GM19239 (cell line): ENCODE results near the gene SPTBN4.
"Not testable (repeated sequence)": the region's sequence is repeated elsewhere in the genome, so short reads cannot be mapped to it uniquely, and the experiment has no call there.

Experiments
- DNase-seq: peaks from one replicate; pipeline ENCODE4 v3.0.0; 2011; ENCODE audit warnings: low spot score; ENCODE audit not compliant: insufficient read length
- FAIRE-seq: peaks from 2 replicates; lab custom pipeline; 2011; peaks lifted over from hg19 to GRCh38; lab: Jason Lieb, UNC

SPTBN4 gene

GRCh38 chr19:40438284-40438683 is 28.5 kb upstream of the SPTBN4 start:
- FAIRE-seq (no peak), DNase-seq (no peak)

GRCh38 chr19:40441719-40442253 is 25.0 kb upstream of the SPTBN4 start:
- FAIRE-seq (no peak), DNase-seq (no peak)

- FAIRE-seq (no peak), DNase-seq (no peak)
Measured at GRCh38 chr19:40442328-40443130, 24.3 kb upstream of the SPTBN4 start.

- FAIRE-seq = peak; percentile 96
- peak; percentile 89 for DNase-seq
Measured at GRCh38 chr19:40443131-40443999, 23.4 kb upstream of the SPTBN4 start.

GRCh38 chr19:40444000-40444824 is 22.6 kb upstream of the SPTBN4 start, which contains the start of gene SERTAD3:
Gene SERTAD3, minus strand, starts transcription at chr19:40444335. Its CDS starts 2,255 bp downstream, at chr19:40442080.
- DNase-seq (peak; percentile 86), FAIRE-seq (peak; percentile 90)

GRCh38 chr19:40444825-40445312 is 21.9 kb upstream of the SPTBN4 start:
- no peak for FAIRE-seq
- DNase-seq = no peak

- no peak for FAIRE-seq
- DNase-seq = no peak
Measured at GRCh38 chr19:40445780-40446262, 21.0 kb upstream of the SPTBN4 start.

- FAIRE-seq (no peak), DNase-seq (no peak)
Measured at GRCh38 chr19:40446263-40446784, 20.5 kb upstream of the SPTBN4 start.

GRCh38 chr19:40449506-40449905 is 17.3 kb upstream of the SPTBN4 start:
- no peak for FAIRE-seq
- DNase-seq = no peak

GRCh38 chr19:40450664-40451063 is 16.1 kb upstream of the SPTBN4 start:
- DNase-seq (no peak), FAIRE-seq (no peak)

GRCh38 chr19:40452016-40452415 is 14.8 kb upstream of the SPTBN4 start:
- FAIRE-seq (no peak), DNase-seq (no peak)

- DNase-seq (no peak), FAIRE-seq (no peak)
Measured at GRCh38 chr19:40453151-40453735, 13.6 kb upstream of the SPTBN4 start.

- FAIRE-seq = not testable (repeated sequence)
Measured at GRCh38 chr19:40453943-40454342, 12.9 kb upstream of the SPTBN4 start.

GRCh38 chr19:40457048-40457447 is 9.8 kb upstream of the SPTBN4 start:
- no peak for FAIRE-seq
- DNase-seq = no peak

More at GRCh38 chr19:40453943-40454342, 12.9 kb upstream of the SPTBN4 start:
- not testable (repeated sequence) for DNase-seq

- DNase-seq = no peak
- no peak for FAIRE-seq
Measured at GRCh38 chr19:40457953-40458596, 8.7 kb upstream of the SPTBN4 start.

- FAIRE-seq (no peak), DNase-seq (no peak)
Measured at GRCh38 chr19:40458597-40458974, 8.2 kb upstream of the SPTBN4 start.

- FAIRE-seq (no peak), DNase-seq (no peak)
Measured at GRCh38 chr19:40460185-40460584, 6.6 kb upstream of the SPTBN4 start.

- DNase-seq (peak; percentile 52), FAIRE-seq (peak; percentile 74)
Measured at GRCh38 chr19:40461669-40462221, 5.1 kb upstream of the SPTBN4 start.
